GM12873 (cell line): Measurements from ENCODE around the gene MRPS34.

Experiments used
- TF ChIP-seq, protein P1 (sequence below): IDR thresholded peaks from 2 replicates; pipeline ENCODE4 v1.5.1; 2012; ENCODE audit warnings: low read depth, mild to moderate bottlenecking, moderate library complexity, low read length, control low read depth; ENCODE audit not compliant: insufficient read depth; ENCODE audit errors: missing control alignments

MRPS34 gene

GRCh38 chr16:1793578-1794220, 20.8 kb upstream of the MRPS34 start, which contains the start of gene IGFALS:
Gene IGFALS (minus strand): TSS chr16:1793705. CDS start chr16:1793652, 53 bp downstream.
- TF ChIP-seq, protein P1, sequence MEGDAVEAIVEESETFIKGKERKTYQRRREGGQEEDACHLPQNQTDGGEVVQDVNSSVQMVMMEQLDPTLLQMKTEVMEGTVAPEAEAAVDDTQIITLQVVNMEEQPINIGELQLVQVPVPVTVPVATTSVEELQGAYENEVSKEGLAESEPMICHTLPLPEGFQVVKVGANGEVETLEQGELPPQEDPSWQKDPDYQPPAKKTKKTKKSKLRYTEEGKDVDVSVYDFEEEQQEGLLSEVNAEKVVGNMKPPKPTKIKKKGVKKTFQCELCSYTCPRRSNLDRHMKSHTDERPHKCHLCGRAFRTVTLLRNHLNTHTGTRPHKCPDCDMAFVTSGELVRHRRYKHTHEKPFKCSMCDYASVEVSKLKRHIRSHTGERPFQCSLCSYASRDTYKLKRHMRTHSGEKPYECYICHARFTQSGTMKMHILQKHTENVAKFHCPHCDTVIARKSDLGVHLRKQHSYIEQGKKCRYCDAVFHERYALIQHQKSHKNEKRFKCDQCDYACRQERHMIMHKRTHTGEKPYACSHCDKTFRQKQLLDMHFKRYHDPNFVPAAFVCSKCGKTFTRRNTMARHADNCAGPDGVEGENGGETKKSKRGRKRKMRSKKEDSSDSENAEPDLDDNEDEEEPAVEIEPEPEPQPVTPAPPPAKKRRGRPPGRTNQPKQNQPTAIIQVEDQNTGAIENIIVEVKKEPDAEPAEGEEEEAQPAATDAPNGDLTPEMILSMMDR: no peak

GRCh38 chr16:1792836-1793577, 20.1 kb upstream of the MRPS34 start:
- TF ChIP-seq, protein P1: no peak

DNA sequence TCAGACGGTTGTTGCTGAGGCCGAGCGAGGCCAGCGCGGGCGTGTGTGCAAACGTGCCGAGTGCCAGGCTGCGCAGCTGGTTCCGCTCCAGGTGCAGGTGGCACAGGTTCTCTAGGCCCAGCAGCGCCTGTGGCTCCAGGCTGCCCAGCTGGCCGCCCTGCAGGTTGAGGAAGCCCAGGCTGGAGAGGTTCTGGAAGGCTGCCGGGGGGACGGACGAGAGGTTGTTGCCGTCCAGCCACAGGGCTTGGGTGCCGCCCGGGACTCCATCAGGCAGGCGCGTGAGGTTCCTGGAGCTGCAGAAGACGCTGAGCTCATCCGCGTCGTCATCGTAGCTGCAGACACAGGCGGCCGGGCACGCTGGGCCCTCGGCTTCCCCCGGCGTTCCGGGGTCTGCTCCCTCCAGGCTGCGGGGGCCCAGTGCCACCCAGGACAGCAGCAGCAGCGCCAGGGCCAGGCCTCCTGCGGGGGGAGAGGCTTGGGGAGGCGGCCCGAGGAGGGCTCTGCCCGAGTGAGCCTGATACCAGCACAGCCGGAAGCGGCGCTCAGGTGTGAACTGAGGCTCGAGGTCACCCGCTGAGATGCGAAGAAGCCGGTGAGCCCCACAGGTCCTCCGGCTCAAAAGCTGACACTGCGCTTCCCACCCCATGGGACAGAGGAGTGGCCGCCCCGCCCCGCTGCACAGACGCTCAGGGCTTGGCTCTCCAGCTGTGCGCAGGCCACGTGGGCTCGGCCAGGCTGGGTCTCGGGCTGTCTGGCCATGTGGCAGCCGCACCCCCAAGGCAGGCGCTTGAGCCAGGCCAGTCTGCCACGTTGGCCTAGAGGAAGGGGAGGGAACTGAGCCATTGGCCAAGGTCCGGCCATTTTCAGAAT, 19.2 kb upstream of the MRPS34 start:
- TF ChIP-seq, protein P1: no peak

DNA sequence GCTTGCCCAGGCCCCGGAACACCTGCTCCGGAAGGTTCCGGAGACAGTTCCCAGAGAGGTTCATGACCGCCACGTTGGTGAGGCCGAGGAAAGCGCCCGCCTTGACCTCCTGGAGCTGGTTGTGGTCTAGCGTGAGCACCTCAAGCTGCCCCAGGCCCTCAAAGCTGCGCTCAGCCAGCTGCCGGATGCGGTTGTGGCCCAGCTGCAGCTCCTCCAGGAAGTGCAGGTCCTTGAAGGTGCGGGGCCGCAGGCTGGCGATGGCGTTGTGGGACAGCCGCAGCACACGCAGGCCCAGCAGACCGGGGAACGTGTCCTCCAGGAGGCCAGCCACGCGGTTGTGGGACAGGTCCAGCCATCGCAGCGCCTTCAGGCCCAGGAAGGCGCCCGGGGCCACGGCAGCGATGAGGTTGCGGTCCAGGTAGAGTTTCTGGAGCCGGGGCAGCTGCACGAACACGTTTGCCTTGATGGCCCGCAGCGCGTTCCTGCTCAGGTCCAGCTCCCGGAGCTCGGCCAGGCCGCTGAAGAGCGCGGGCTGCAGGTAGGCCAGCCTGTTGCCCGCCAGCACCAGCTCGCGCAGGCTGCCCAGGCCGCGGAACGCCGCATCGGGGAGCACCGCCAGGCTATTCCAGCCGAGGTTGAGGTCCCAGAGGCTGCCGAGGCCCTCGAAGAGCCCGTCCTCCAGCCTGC, 18.5 kb upstream of the MRPS34 start:
- TF ChIP-seq, protein P1: no peak

DNA sequence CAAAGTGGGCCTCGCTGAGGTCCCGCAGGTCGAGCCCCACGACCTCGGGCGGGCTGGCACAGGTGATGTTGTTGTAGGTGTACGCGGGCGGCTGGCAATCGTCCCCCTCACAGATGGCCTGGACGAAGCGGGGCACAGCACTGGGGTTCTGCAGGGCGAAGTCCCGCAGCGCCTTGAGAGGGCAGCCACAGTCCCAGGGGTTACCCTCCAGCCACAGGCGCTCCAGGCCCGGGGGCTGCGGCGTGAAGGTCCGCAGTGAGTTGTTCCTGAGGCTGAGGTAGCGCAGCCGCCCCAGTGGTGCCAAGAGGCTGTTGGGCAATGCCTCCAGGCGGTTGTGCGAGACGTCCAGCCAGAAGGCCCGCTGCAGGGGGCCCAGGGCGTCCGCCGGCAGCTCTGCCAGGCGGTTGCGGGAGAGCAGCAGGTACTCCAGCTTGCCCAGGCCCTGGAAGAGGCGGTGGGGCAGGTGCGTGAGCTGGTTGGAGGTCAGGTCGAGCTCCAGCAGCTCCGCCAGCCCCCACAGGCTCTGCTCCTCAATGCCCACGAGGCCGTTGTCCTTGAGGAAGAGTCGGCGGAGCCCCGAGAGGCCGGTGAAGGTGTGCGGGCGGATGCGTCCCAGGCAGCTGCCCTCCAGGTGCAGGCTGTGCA, 17.8 kb upstream of the MRPS34 start:
- TF ChIP-seq, protein P1: no peak

- TF ChIP-seq, protein P1: no peak
These were observed 17.3 kb upstream of the MRPS34 start for GRCh38 chr16:1790261-1790610.

DNA sequence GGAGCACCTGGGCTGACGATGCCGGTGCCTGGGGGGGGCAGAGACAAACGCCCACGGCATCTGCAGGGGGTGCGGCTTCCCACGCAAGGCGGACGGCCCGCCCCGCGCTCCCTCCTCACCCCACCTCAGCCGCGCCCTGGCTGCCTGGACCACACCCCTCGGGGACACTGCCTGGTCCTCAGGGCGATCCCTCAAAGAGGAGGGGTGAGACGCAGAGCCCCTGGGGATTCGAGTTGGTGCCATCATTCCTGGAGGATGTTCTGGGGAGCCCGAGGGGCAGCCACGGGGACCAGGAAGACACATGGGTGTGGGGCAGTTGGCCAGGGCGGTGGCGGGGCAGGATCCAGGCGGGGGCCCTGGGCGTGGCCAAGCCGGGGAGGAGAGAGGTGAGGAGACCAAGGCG, 16.7 kb upstream of the MRPS34 start:
- TF ChIP-seq, protein P1: no peak
